H1 (cell line): Measurements from ENCODE around the gene TEAD1. TPM values are rescaled to one million over a fixed set of nuclear protein-coding genes. Genes with fewer than 3 reads are reported as not detected.

Source experiments
- CTCF ChIA-PET: fragments of 300-600 bp; sonication (Branson Sonifier 250); formaldehyde crosslinking; loops from one replicate; lab custom pipeline; 2021; ENCODE audit not compliant: partially characterized antibody; lab: Charles Lee
- POLR2A ChIA-PET: fragments of 300-600 bp; sonication (Branson Sonifier 250); formaldehyde crosslinking; loops from one replicate; lab custom pipeline; 2021; ENCODE audit warnings: inconsistent platforms; ENCODE audit not compliant: partially characterized antibody; lab: Charles Lee
- DNase-seq, 2 experiments: peaks; one replicate each; pipeline versions ENCODE4 v3.0.0 to v3.0.0-alpha.2; 2010 to 2022; ENCODE audit warnings: low spot score in 2 of 2, low read depth in 1 of 2, mixed read lengths in 1 of 2
- FAIRE-seq: peaks from 2 replicates; lab custom pipeline; 2011; peaks lifted over from hg19 to GRCh38; lab: Jason Lieb, UNC
- H2AFZ ChIP-seq: 2 replicates; pipeline ENCODE4 v1.8.1; 2012; ENCODE audit warnings: low read length, inconsistent platforms
- H2AK5ac ChIP-seq: 2 replicates; pipeline ENCODE4 v1.6.1; 2013; ENCODE audit warnings: low read depth, low read length
- H2BK120ac ChIP-seq: replicated peaks from 2 replicates; pipeline ENCODE3; 2013; ENCODE audit warnings: low read depth, low read length, inconsistent platforms
- H2BK12ac ChIP-seq: 2 replicates; pipeline ENCODE4 v1.6.1; 2013; ENCODE audit warnings: low read depth, low read length
- H2BK15ac ChIP-seq: 2 replicates; pipeline ENCODE4 v1.6.1; 2013; ENCODE audit warnings: low read length
- H2BK20ac ChIP-seq: 2 replicates; pipeline ENCODE4 v1.6.1; 2013; ENCODE audit warnings: low read length
- H2BK5ac ChIP-seq: 2 replicates; pipeline ENCODE4 v1.6.1; 2013; ENCODE audit warnings: low read depth, low read length
- H3K14ac ChIP-seq: 2 replicates; pipeline ENCODE4 v1.6.1; 2013; ENCODE audit warnings: inconsistent platforms; ENCODE audit not compliant: insufficient read length
- H3K18ac ChIP-seq: 2 replicates; pipeline ENCODE4 v1.6.1; 2013; ENCODE audit warnings: low read length; ENCODE audit errors: extremely low read depth
- H3K23ac ChIP-seq: 2 replicates; pipeline ENCODE4 v1.6.1; 2013; ENCODE audit warnings: inconsistent platforms; ENCODE audit not compliant: insufficient read length
- H3K23me2 ChIP-seq: 2 replicates; pipeline ENCODE4 v1.6.1; 2013; ENCODE audit warnings: low read depth, low read length
- H3K27ac ChIP-seq: 2 replicates; pipeline ENCODE4 v1.6.1; 2011; ENCODE audit warnings: low read depth, low read length, inconsistent platforms
- H3K27me3 ChIP-seq, 4 experiments: replicated peaks in 1 of 4; 1 replicate in 1 of 4; 2 replicates in 3 of 4; pipeline versions ENCODE4 v1.6.1 to v1.8.1; 2011 to 2013; ENCODE audit warnings: low read length in 3 of 4, mild to moderate bottlenecking in 3 of 4, inconsistent platforms in 2 of 4, mixed read lengths in 2 of 4, moderate library complexity in 1 of 4; ENCODE audit not compliant: control insufficient read depth in 3 of 4, insufficient read depth in 3 of 4; ENCODE audit errors: extremely low read depth in 1 of 4
- H3K36me3 ChIP-seq, 4 experiments: 2 replicates each; pipeline versions ENCODE4 v1.6.1 to v1.8.1; 2011 to 2013; ENCODE audit warnings: mild to moderate bottlenecking in 4 of 4, low read length in 3 of 4, moderate library complexity in 2 of 4, control low read depth in 1 of 4, inconsistent platforms in 1 of 4; ENCODE audit not compliant: insufficient read depth in 4 of 4, control insufficient read depth in 2 of 4
- H3K4ac ChIP-seq: replicated peaks from 2 replicates; pipeline ENCODE3; 2013; ENCODE audit warnings: low read length, low read depth, mixed read lengths, inconsistent platforms; ENCODE audit not compliant: insufficient read length
- H3K4me1 ChIP-seq, 4 experiments: replicated peaks in 1 of 4; 1 replicate in 1 of 4; 2 replicates in 3 of 4; pipeline versions ENCODE4 v1.6.1 to v1.8.1; 2011 to 2013; ENCODE audit warnings: low read length in 3 of 4, inconsistent platforms in 2 of 4, mixed read lengths in 1 of 4; ENCODE audit not compliant: insufficient read depth in 4 of 4, control insufficient read depth in 3 of 4
- H3K4me2 ChIP-seq, 2 experiments: 2 replicates each; pipeline versions ENCODE4 v1.6.1 to v1.8.1; 2011 to 2013; ENCODE audit warnings: low read depth in 2 of 2, low read length in 2 of 2, control low read depth in 1 of 2, inconsistent platforms in 1 of 2, mild to moderate bottlenecking in 1 of 2; ENCODE audit not compliant: insufficient read depth in 1 of 2
- H3K4me3 ChIP-seq, 4 experiments: fragments of 200-600, 300-600 bp in 1 of 4; sonication (generic), shearing (Covaris generic), sonication (Bioruptor Twin) in 1 of 4; 2 replicates each; pipeline versions ENCODE4 v1.5.1 to v1.8.1; 2011 to 2016; ENCODE audit warnings: low read length in 4 of 4, low read depth in 3 of 4, control low read depth in 2 of 4, inconsistent platforms in 2 of 4, mild to moderate bottlenecking in 2 of 4, mixed read lengths in 1 of 4, moderate library complexity in 1 of 4; ENCODE audit not compliant: insufficient read depth in 2 of 4; ENCODE audit errors: extremely low read depth in 1 of 4
- H3K56ac ChIP-seq: replicated peaks from 2 replicates; pipeline ENCODE3; 2013; ENCODE audit warnings: low read depth, mild to moderate bottlenecking, mixed read lengths, low read length, inconsistent platforms; ENCODE audit not compliant: insufficient read length
- H3K79me1 ChIP-seq: 2 replicates; pipeline ENCODE4 v1.6.1; 2013; ENCODE audit warnings: low read depth, low read length, control low read depth
- H3K79me2 ChIP-seq, 2 experiments: 2 replicates each; pipeline versions ENCODE4 v1.6.1 to v1.8.1; 2012 to 2013; ENCODE audit warnings: low read length in 2 of 2, mild to moderate bottlenecking in 2 of 2, inconsistent platforms in 1 of 2; ENCODE audit not compliant: insufficient read depth in 2 of 2, control insufficient read depth in 1 of 2
- H3K9ac ChIP-seq, 4 experiments: replicated peaks in 1 of 4; 1 replicate in 1 of 4; 2 replicates in 3 of 4; pipeline versions ENCODE4 v1.6.1 to v1.8.1; 2011 to 2013; ENCODE audit warnings: low read depth in 3 of 4, low read length in 3 of 4, control low read depth in 2 of 4, mild to moderate bottlenecking in 2 of 4, moderate library complexity in 2 of 4, inconsistent platforms in 1 of 4; ENCODE audit errors: extremely low read depth in 1 of 4
- H3K9me3 ChIP-seq, 2 experiments: 2 replicates each; pipeline versions ENCODE4 v1.6.1 to v1.8.1; 2012 to 2013; ENCODE audit warnings: mild to moderate bottlenecking in 2 of 2, moderate library complexity in 2 of 2, control low read depth in 1 of 2, inconsistent platforms in 1 of 2, low read depth in 1 of 2, low read length in 1 of 2, mixed read lengths in 1 of 2; ENCODE audit not compliant: insufficient read depth in 2 of 2
- H4K20me1 ChIP-seq, 2 experiments: replicated peaks in 1 of 2; 2 replicates each; pipeline versions ENCODE3 to v1.8.1; 2011 to 2013; ENCODE audit warnings: inconsistent platforms in 2 of 2, low read length in 2 of 2, mild to moderate bottlenecking in 1 of 2; ENCODE audit not compliant: insufficient read depth in 2 of 2, control insufficient read depth in 1 of 2
- H4K5ac ChIP-seq: 2 replicates; pipeline ENCODE4 v1.6.1; 2013; ENCODE audit warnings: low read length, low read depth, mixed read lengths, inconsistent platforms; ENCODE audit not compliant: insufficient read length
- H4K8ac ChIP-seq: 2 replicates; pipeline ENCODE4 v1.8.0; 2013; ENCODE audit warnings: mild to moderate bottlenecking, moderate library complexity, low read length, inconsistent platforms; ENCODE audit not compliant: insufficient read depth; ENCODE audit errors: extremely low read depth
- H4K91ac ChIP-seq: replicated peaks from 2 replicates; pipeline ENCODE3; 2013; ENCODE audit warnings: low read length, mixed read lengths, inconsistent platforms; ENCODE audit not compliant: insufficient read length
- ASH2L ChIP-seq: fragments of 200-600, 300-600 bp; sonication (generic); IDR thresholded peaks from one replicate; pipeline ENCODE4 v1.7.1; 2017; ENCODE audit warnings: low read length
- BRCA1 ChIP-seq: IDR thresholded peaks from 2 replicates; pipeline ENCODE4 v1.6.1; 2012; ENCODE audit warnings: low read depth, low read length, improper control_type of control experiment
- CREB1 ChIP-seq: IDR thresholded peaks from 2 replicates; pipeline ENCODE4 v1.6.1; 2012; ENCODE audit warnings: inconsistent platforms
- FOSL1 ChIP-seq: IDR thresholded peaks from 2 replicates; pipeline ENCODE4 v1.6.1; 2011; ENCODE audit warnings: mild to moderate bottlenecking, low read depth, low read length, moderate library complexity; ENCODE audit not compliant: insufficient read depth
- KDM4A ChIP-seq: IDR thresholded peaks from one replicate; pipeline ENCODE4 v1.7.1; 2012; ENCODE audit warnings: low read depth, mild to moderate bottlenecking, moderate library complexity, low read length, inconsistent platforms; ENCODE audit not compliant: severe bottlenecking
- POLR2A ChIP-seq, 2 experiments: IDR thresholded peaks; 1 replicate in 1 of 2; 2 replicates in 1 of 2; pipeline ENCODE4 v1.6.1; 2011; ENCODE audit warnings: low read depth in 2 of 2, low read length in 2 of 2, mild to moderate bottlenecking in 2 of 2; ENCODE audit errors: control extremely low read depth in 1 of 2
- RNF2 ChIP-seq: fragments of 200-900, 300-1000 bp; sonication (generic); IDR thresholded peaks from 2 replicates; pipeline ENCODE4 v1.7.1; 2016; ENCODE audit warnings: borderline replicate concordance, low read depth, mild to moderate bottlenecking, antibody characterized with exemption, low read length; ENCODE audit not compliant: poor library complexity, severe bottlenecking; ENCODE audit errors: missing control alignments
- SIN3A ChIP-seq, 2 experiments: IDR thresholded peaks in 1 of 2; conservative IDR thresholded peaks in 1 of 2; 2 replicates each; pipeline ENCODE4 v1.6.1; 2011 to 2012; ENCODE audit warnings: low read length in 2 of 2, improper control_type of control experiment in 1 of 2, low read depth in 1 of 2, mild to moderate bottlenecking in 1 of 2
- WGBS, 2 experiments: shearing (Covaris generic) in 1 of 2; methylation state at CpG; one replicate each; pipeline versions ENCODE4 v1.1.6 to v1.1.7; 2013 to 2015; ENCODE audit warnings: low lambda C conversion rate in 2 of 2, mixed read lengths in 2 of 2, inconsistent platforms in 1 of 2, low coverage in 1 of 2, missing lambda C conversion rate in 1 of 2; ENCODE audit not compliant: insufficient replicate concordance in 2 of 2, insufficient coverage in 1 of 2, insufficient read length in 1 of 2; ENCODE audit errors: extremely low coverage in 1 of 2, missing lambda C conversion rate in 1 of 2; 5-methylcytosine and 5-hydroxymethylcytosine counted together
- polyA plus RNA-seq, 7 experiments: library from polyadenylated mRNA; depleted of rRNA in 3 of 7; stranded (reverse) in 5 of 7; unstranded in 2 of 7; fragments of >200 nt in 5 of 7; fragments of 200-250 nt in 2 of 7; gene quantifications; 1 replicate in 5 of 7; 2 replicates in 1 of 7; 4 replicates in 1 of 7; pipeline versions ENCODE4 v1.2.1 to v1.2.3, GENCODE V29; 2011 to 2013; ENCODE audit warnings: missing spikeins in 2 of 7, mixed read lengths in 2 of 7
- total RNA-seq: library from RNA; stranded (reverse); fragmentation: NEBNext Ultra II Directional; extraction: Animal tissue kit (Norgen Biotek cat#: 25700); gene quantifications from 2 replicates; pipeline ENCODE4 v1.2.1, GENCODE V29; 2021
- TF ChIP-seq, protein P1 (sequence below): IDR thresholded peaks from 2 replicates; pipeline ENCODE4 v1.6.1; 2011; ENCODE audit warnings: low read length, improper control_type of control experiment
- TF ChIP-seq, protein P2 (sequence below): IDR thresholded peaks from 2 replicates; pipeline ENCODE4 v1.6.1; 2012; ENCODE audit warnings: low read length, inconsistent platforms

Gene TEAD1
- total and polyA plus RNA-seq, 2 of the 8 experiments (the other 6 are each of a cell fraction or from before 2014, with no cell fraction given) = 15.6 to 67.4 TPM

DNA sequence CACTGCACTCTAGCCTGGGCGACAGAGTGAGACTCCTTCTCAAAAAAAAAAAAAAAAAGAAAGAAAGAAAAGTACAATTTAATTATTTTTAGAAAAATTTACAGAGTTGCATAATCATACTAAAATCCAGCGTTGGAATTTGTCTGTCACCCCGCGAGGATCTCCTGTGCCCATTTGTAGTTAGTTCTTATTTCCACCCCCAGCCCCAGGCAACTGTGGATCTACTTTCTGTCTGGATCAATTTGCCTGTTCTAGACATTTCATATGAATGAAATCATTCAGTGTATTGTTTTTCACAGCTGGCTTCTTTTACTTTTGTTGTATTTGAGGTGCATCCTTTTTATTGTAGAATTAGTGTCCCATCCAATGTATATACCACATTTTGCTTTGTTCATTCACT, 232.3 kb downstream of the TEAD1 start:
- no peak overlapping the region for H3K9ac ChIP-seq
- no peaks in the 10 kb centered on the region for H3K9me3 ChIP-seq
- no peak overlapping the region for H2BK20ac ChIP-seq
- peaks cover 2 to 10% (median 5%) of the 10 kb centered on the region in 4 experiments; a peak in 4 of 7 replicates for H3K4me1 ChIP-seq
- FAIRE-seq (no peak), DNase-seq (no peak)
- H3K27ac ChIP-seq = no peak overlapping the region
- H3K36me3 ChIP-seq = peaks cover 0 to 9% (median 7%) of the 10 kb centered on the region in 4 experiments; a peak in 4 of 8 replicates
- ChIA-PET POLR2A (no interaction called here), CTCF (no interaction called here)
- no peak overlapping the region for H3K14ac ChIP-seq
- H4K5ac ChIP-seq = no peak overlapping the region
- no peak overlapping the region for H2AFZ ChIP-seq
- H3K4me3 ChIP-seq = no peak overlapping the region
- H4K91ac ChIP-seq = no peak overlapping the region
- H3K23ac ChIP-seq = no peak overlapping the region
- WGBS, 2 experiments = 98% methylated on average over 3 of the region's 4 CpGs; no CpG with 5 or more reads in 1 of the 2 experiments
- no peaks in the 10 kb centered on the region for H3K23me2 ChIP-seq
- no peak for TF ChIP-seq KDM4A
- TF ChIP-seq BRCA1 = no peak
- TF ChIP-seq CREB1 = no peak
- no peak for TF ChIP-seq ASH2L
- no peak for TF ChIP-seq POLR2A (IDR thresholded peaks at IDR 0.05; ENCODE audit: control extremely low read depth in 1 of 2, low read depth in 2 of 2, low read length in 2 of 2)
- TF ChIP-seq, protein P1, sequence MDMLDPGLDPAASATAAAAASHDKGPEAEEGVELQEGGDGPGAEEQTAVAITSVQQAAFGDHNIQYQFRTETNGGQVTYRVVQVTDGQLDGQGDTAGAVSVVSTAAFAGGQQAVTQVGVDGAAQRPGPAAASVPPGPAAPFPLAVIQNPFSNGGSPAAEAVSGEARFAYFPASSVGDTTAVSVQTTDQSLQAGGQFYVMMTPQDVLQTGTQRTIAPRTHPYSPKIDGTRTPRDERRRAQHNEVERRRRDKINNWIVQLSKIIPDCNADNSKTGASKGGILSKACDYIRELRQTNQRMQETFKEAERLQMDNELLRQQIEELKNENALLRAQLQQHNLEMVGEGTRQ = no peak
- no peak for TF ChIP-seq SIN3A (conservative IDR thresholded peaks at IDR 0.05 in 1 of 2, IDR thresholded peaks at IDR 0.05 in 1 of 2; ENCODE audit: low read depth in 1 of 2, low read length in 2 of 2)
- TF ChIP-seq FOSL1 = no peak
- TF ChIP-seq, protein P2, sequence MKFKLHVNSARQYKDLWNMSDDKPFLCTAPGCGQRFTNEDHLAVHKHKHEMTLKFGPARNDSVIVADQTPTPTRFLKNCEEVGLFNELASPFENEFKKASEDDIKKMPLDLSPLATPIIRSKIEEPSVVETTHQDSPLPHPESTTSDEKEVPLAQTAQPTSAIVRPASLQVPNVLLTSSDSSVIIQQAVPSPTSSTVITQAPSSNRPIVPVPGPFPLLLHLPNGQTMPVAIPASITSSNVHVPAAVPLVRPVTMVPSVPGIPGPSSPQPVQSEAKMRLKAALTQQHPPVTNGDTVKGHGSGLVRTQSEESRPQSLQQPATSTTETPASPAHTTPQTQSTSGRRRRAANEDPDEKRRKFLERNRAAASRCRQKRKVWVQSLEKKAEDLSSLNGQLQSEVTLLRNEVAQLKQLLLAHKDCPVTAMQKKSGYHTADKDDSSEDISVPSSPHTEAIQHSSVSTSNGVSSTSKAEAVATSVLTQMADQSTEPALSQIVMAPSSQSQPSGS = no peak
- TF ChIP-seq RNF2 = no peak
- no peak overlapping the region for H2AK5ac ChIP-seq
- no peak overlapping the region for H3K4ac ChIP-seq
- no peak overlapping the region for H2BK15ac ChIP-seq
- no peak overlapping the region for H2BK12ac ChIP-seq
- H2BK5ac ChIP-seq = no peak overlapping the region
- H4K20me1 ChIP-seq = peaks cover 0 to 4% of the 10 kb centered on the region in 2 experiments
- no peak overlapping the region for H2BK120ac ChIP-seq
- H4K8ac ChIP-seq = no peak overlapping the region
- no peak overlapping the region for H3K18ac ChIP-seq
- no peak overlapping the region for H3K56ac ChIP-seq
- H3K79me1 ChIP-seq = no peaks in the 10 kb centered on the region; the same call in 1 of the 2 replicates
- H3K4me2 ChIP-seq = no peak overlapping the region
- H3K79me2 ChIP-seq = no peaks in the 10 kb centered on the region
- H3K27me3 ChIP-seq = no peaks in the 10 kb centered on the region
